PC-3 (cell line): ENCODE measurements around the gene MYL5. TPM values are rescaled to one million over a fixed set of nuclear protein-coding genes. Genes with fewer than 3 reads are reported as not detected.

Experiments
- ATAC-seq: fragments of 200-7000 bp; cut with Tn5 transposase; 2 replicates; pipeline ENCODE4 v1.9.1; 2020; ENCODE audit warnings: mild to moderate bottlenecking, moderate library complexity
- BruUV-seq: library from RNA; stranded (reverse); fragments of 400-500 nt; replicated peaks from 2 replicates; lab custom pipeline; 2021; lab: Mats Ljungman, UMichigan
- CTCF ChIA-PET: fragments of 300-600 bp; sonication (Branson Sonifier 250); formaldehyde crosslinking; loops from one replicate; lab custom pipeline; 2022; ENCODE audit warnings: antibody characterized with exemption; lab: Charles Lee
- POLR2A ChIA-PET: fragments of 300-600 bp; sonication (Branson Sonifier 250); formaldehyde crosslinking; loops from one replicate; lab custom pipeline; 2022; ENCODE audit warnings: antibody characterized with exemption; ENCODE audit not compliant: unreplicated experiment; lab: Charles Lee
- DNase-seq: peaks from one replicate; pipeline ENCODE4 v3.0.0-alpha.2; 2015
- H2AFZ ChIP-seq: fragments of 300-600 bp; sonication (generic); 2 replicates; pipeline ENCODE4 v1.6.0; 2016; ENCODE audit warnings: antibody characterized with exemption, low read length
- H3F3A ChIP-seq: fragments of 300-600 bp; sonication (generic); one replicate; pipeline ENCODE4 v1.6.0; 2017; ENCODE audit warnings: antibody characterized with exemption, low read length, control low read depth, mild to moderate bottlenecking; ENCODE audit not compliant: unreplicated experiment
- H3K27ac ChIP-seq: fragments of 300-600 bp; sonication (generic); 2 replicates; pipeline ENCODE4 v1.5.1; 2016; ENCODE audit warnings: mild to moderate bottlenecking, low read length
- H3K27me3 ChIP-seq: fragments of 300-600 bp; sonication (generic); 2 replicates; pipeline ENCODE4 v1.6.1; 2016; ENCODE audit warnings: low read length, mixed read lengths
- H3K36me3 ChIP-seq: fragments of 300-600 bp; sonication (generic); 2 replicates; pipeline ENCODE4 v1.6.1; 2016; ENCODE audit warnings: low read depth, mixed run types, low read length, mixed read lengths
- H3K4me1 ChIP-seq: fragments of 300-600 bp; sonication (generic); 2 replicates; pipeline ENCODE4 v1.5.1; 2016; ENCODE audit warnings: low read length; ENCODE audit not compliant: insufficient read depth
- H3K4me2 ChIP-seq: fragments of 300-600 bp; sonication (generic); 2 replicates; pipeline ENCODE4 v1.6.0; 2016; ENCODE audit warnings: low read length
- H3K4me3 ChIP-seq: fragments of 300-600 bp; sonication (generic); 2 replicates; pipeline ENCODE4 v1.5.1; 2016; ENCODE audit warnings: mild to moderate bottlenecking, low read length, mixed read lengths
- H3K79me2 ChIP-seq: fragments of 300-600 bp; sonication (generic); 2 replicates; pipeline ENCODE4 v1.6.1; 2017; ENCODE audit warnings: low read length, mixed read lengths
- H3K9ac ChIP-seq: fragments of 300-600 bp; sonication (generic); 2 replicates; pipeline ENCODE4 v1.6.0; 2016; ENCODE audit warnings: mild to moderate bottlenecking, low read length
- H3K9me2 ChIP-seq: fragments of 300-600 bp; sonication (generic); replicated peaks from 2 replicates; pipeline ENCODE4 v1.6.1; 2016; ENCODE audit warnings: mixed run types, low read length, mixed read lengths
- H3K9me3 ChIP-seq: fragments of 300-600 bp; sonication (generic); 2 replicates; pipeline ENCODE4 v1.6.1; 2016; ENCODE audit warnings: low read length, mixed read lengths
- H4K20me1 ChIP-seq: fragments of 300-600 bp; sonication (generic); 2 replicates; pipeline ENCODE4 v1.6.1; 2016; ENCODE audit warnings: low read length, mixed read lengths
- EZH2 ChIP-seq: fragments of 300-600 bp; sonication (generic); IDR thresholded peaks from one replicate; pipeline ENCODE4 v1.6.1; 2017; ENCODE audit warnings: antibody characterized with exemption, mild to moderate bottlenecking, low read length; ENCODE audit not compliant: unreplicated experiment
- EZH2phosphoT487 ChIP-seq: fragments of 300-600 bp; sonication (generic); IDR thresholded peaks from 2 replicates; pipeline ENCODE4 v1.6.1; 2018; ENCODE audit warnings: mild to moderate bottlenecking, antibody characterized with exemption, low read length, borderline replicate concordance
- intact Hi-C: fragments of 100-400 bp; cut with micrococcal nuclease; formaldehyde crosslinking; loops from 2 replicates; pipeline ENCODE4 v1.9.0; 2023
- total RNA-seq: library from RNA; depleted of rRNA; stranded (reverse); fragments of >200 nt; gene quantifications from 2 replicates; pipeline ENCODE4 v1.2.3, GENCODE V29; 2014
- TF ChIP-seq, protein P1 (sequence below): fragments of 300-600 bp; sonication (generic); conservative IDR thresholded peaks from 2 replicates; pipeline ENCODE4 v1.5.1; 2017; ENCODE audit warnings: antibody characterized with exemption, low read depth, mild to moderate bottlenecking, low read length

MYL5 gene
- total RNA-seq, 1 experiment from 2014 or later = 15.2 TPM

DNA sequence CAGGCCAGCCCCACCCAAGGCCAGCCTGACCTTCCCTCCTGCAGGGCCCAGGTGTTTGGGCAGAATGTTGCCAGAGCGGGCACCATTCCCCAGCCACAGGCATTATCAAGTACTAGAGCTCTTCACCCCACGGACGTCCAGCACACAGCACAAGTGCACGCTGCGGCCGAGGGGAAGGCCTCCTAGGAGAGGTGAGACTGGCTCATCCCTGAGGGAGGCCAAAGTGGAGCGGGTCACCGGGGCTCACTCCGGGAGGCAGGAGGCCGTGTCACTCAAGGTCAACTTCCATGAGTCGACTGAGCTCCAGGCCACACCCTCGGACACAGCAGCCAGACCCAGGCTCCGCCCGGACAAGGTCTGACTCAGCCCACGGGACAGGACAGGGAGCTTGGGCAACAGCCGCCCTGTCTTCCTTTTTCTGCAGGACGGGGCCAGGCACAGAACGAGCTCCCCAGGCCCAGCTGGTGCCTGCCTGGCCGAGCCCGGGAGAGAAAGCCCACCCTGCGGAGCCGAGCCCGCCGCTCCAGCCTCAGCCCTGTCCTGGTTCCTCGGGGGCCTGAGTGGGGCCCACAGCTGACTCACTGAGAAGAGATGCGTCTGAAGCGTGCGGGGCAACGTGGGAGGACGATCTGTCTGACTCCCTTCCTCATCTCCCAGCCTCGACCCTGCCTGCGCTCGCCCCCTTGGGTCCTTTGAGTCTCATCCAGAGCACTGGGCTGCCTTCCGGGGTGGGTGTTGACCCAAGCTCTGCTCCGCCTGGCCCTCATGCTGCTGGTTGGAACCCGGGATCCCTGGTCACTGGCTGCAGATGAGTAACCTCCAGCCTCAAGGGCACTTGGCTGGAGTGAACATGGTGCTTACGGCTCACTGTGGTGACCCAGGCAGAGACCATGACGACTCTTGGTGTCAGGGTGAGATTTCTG, 13.0 kb downstream of the MYL5 start:
- Histone ChIP-seq H3K27me3 (no peaks in the 10 kb centered on the region), H3K4me3 (no peak overlapping the region), H3K9ac (peak overlapping the region; percentile 17; the same call in 1 of the 2 replicates), H4K20me1 (no peaks in the 10 kb centered on the region), H3K4me2 (peak overlapping the region; percentile 45), H3K27ac (peak overlapping the region; percentile 67), H2AFZ (no peak overlapping the region; the same call in 1 of the 2 replicates), H3F3A (no peaks in the 10 kb centered on the region), H3K9me3 (no peaks in the 10 kb centered on the region), H3K4me1 (peaks cover 16% of the 10 kb centered on the region), H3K9me2 (no peaks in the 10 kb centered on the region), H3K36me3 (no peaks in the 10 kb centered on the region), H3K79me2 (no peaks in the 10 kb centered on the region)
- POLR2A ChIA-PET = interaction anchor here (0.6 kb wide), 1 partner anchor 713 kb away, joined by 3 read pairs; no protein-coding TSS in a partner anchor
- DNase-seq (peak; percentile 73), ATAC-seq (peak; percentile 97)
- intact Hi-C loops = no loop called here
- TF ChIP-seq EZH2 (no peak), EZH2phosphoT487 (no peak)
- TF ChIP-seq, protein P1, sequence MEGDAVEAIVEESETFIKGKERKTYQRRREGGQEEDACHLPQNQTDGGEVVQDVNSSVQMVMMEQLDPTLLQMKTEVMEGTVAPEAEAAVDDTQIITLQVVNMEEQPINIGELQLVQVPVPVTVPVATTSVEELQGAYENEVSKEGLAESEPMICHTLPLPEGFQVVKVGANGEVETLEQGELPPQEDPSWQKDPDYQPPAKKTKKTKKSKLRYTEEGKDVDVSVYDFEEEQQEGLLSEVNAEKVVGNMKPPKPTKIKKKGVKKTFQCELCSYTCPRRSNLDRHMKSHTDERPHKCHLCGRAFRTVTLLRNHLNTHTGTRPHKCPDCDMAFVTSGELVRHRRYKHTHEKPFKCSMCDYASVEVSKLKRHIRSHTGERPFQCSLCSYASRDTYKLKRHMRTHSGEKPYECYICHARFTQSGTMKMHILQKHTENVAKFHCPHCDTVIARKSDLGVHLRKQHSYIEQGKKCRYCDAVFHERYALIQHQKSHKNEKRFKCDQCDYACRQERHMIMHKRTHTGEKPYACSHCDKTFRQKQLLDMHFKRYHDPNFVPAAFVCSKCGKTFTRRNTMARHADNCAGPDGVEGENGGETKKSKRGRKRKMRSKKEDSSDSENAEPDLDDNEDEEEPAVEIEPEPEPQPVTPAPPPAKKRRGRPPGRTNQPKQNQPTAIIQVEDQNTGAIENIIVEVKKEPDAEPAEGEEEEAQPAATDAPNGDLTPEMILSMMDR = no peak
- CTCF ChIA-PET = no interaction called here
- TSS peak; percentile 39 for BruUV-seq

DNA sequence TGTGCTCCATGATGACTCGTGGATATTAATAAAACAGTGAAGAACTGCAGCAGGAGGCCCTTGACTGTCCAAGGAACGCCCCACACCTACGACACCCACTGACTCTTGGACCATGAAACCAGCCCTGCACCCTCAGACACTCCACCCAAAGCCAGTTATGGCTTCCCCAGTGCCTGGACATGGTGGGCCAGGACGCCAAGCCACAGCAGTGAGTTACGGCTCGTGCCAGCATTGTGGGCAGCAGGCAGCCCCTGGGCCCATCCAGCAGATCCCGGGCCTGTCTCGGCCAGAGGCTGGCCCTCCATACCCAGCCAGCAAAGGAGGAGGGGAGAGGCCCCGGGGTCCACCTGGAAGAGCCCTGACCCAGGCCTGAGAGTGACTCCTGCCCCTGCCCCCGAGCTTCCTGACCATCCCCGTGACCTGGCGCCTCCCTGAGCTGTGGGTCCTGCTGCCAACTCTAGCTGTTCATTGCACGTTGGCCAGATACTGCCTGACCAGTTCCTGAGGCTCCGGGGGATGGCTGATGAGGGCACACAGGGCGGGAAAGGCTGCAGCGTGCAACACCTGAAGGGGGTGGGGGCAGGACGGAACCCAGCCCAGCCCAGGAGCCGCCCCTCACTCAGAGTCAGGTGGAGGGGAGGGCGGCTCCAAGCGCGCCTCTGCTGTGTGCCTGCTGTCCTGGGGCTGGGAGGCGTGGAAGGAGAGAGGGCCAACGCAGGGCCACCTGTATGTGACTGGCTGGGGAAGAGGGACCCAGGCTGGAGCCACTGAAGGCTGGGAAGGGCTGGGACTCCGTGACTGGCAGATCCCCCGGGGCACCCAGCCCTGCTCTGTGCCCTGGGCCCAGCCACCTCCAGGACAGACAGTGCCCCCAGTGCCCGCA, 13.9 kb downstream of the MYL5 start:
- Histone ChIP-seq H3K4me1 (peaks cover 16% of the 10 kb centered on the region), H3K27ac (peak overlapping the region; percentile 67; the same call in 1 of the 2 replicates), H3F3A (no peaks in the 10 kb centered on the region), H3K79me2 (no peaks in the 10 kb centered on the region), H3K36me3 (no peaks in the 10 kb centered on the region), H3K27me3 (no peaks in the 10 kb centered on the region), H3K4me3 (no peak overlapping the region), H4K20me1 (no peaks in the 10 kb centered on the region), H3K4me2 (peak overlapping the region; percentile 45; the same call in 1 of the 2 replicates), H3K9me3 (no peaks in the 10 kb centered on the region), H3K9me2 (no peaks in the 10 kb centered on the region), H2AFZ (no peak overlapping the region), H3K9ac (no peak overlapping the region; the same call in 1 of the 2 replicates)
- peak; percentile 25; the same call in 1 of the 2 replicates for ATAC-seq
- BruUV-seq = no TSS peak
- CTCF ChIA-PET = no interaction called here
- TF ChIP-seq EZH2 (no peak), EZH2phosphoT487 (no peak)
- TF ChIP-seq, protein P1 = no peak
- POLR2A ChIA-PET = no interaction called here
- DNase-seq = peak; percentile 12
- intact Hi-C loops = no loop called here
